GM12891 (cell line): ENCODE data around the gene RFLNA.

ENCODE experiments used
- DNase-seq: peaks from one replicate; pipeline ENCODE4 v3.0.0; 2011; ENCODE audit warnings: low spot score; ENCODE audit not compliant: insufficient read length
- FAIRE-seq: peaks from 2 replicates; lab custom pipeline; 2011; peaks lifted over from hg19 to GRCh38; lab: Jason Lieb, UNC
- PAX5 ChIP-seq: IDR thresholded peaks from 2 replicates; pipeline ENCODE4 v1.6.1; 2011; ENCODE audit warnings: low read length, moderate library complexity, mild to moderate bottlenecking; ENCODE audit not compliant: insufficient read depth, severe bottlenecking
- POLR2A ChIP-seq: IDR thresholded peaks from 2 replicates; pipeline ENCODE4 v1.6.1; 2011; ENCODE audit warnings: low read depth, low read length, control low read depth
- POLR2AphosphoS5 ChIP-seq: IDR thresholded peaks from 2 replicates; pipeline ENCODE4 v1.6.1; 2011; ENCODE audit warnings: low read depth, low read length, control low read depth
- POU2F2 ChIP-seq: IDR thresholded peaks from 2 replicates; pipeline ENCODE4 v1.6.1; 2011; ENCODE audit warnings: low read depth, mild to moderate bottlenecking, control low read depth, low read length, moderate library complexity
- SPI1 ChIP-seq: IDR thresholded peaks from 2 replicates; pipeline ENCODE4 v1.6.1; 2011; ENCODE audit warnings: low read depth, low read length, control low read depth
- TAF1 ChIP-seq: IDR thresholded peaks from 2 replicates; pipeline ENCODE4 v1.6.1; 2011; ENCODE audit warnings: low read depth, low read length, control low read depth

Gene RFLNA

DNA sequence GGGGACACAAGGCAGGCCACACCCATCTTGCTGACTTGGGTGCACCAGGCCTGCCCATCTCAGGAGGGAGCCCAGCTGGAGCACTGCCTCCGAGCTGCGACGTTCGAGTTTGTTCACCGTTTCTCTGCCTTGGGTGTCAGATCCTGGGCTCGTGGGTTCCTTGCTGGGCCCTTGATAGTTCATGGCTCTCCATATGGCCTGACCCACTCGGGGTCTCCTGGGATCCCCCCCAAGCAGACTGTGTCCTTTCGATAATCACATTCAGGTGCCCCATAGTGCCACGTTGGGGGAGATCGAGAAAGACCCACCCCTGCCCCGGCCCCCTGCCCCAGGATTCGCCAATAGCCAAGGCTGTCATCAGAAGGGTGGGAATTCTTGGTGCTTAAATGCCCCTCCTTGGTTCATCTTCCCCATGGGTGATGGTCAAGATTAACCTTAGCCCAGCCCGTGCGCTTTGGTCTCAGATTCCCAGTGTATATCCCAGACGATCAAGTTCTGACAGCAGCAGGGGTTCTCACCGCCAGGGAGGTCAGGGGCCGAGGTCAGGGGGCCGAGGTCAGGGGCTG, 7.4 kb downstream of the RFLNA start:
- FAIRE-seq (no peak), DNase-seq (no peak)
- TF ChIP-seq POLR2A (no peak), POU2F2 (no peak), TAF1 (no peak), SPI1 (no peak), PAX5 (no peak), POLR2AphosphoS5 (no peak)

DNA sequence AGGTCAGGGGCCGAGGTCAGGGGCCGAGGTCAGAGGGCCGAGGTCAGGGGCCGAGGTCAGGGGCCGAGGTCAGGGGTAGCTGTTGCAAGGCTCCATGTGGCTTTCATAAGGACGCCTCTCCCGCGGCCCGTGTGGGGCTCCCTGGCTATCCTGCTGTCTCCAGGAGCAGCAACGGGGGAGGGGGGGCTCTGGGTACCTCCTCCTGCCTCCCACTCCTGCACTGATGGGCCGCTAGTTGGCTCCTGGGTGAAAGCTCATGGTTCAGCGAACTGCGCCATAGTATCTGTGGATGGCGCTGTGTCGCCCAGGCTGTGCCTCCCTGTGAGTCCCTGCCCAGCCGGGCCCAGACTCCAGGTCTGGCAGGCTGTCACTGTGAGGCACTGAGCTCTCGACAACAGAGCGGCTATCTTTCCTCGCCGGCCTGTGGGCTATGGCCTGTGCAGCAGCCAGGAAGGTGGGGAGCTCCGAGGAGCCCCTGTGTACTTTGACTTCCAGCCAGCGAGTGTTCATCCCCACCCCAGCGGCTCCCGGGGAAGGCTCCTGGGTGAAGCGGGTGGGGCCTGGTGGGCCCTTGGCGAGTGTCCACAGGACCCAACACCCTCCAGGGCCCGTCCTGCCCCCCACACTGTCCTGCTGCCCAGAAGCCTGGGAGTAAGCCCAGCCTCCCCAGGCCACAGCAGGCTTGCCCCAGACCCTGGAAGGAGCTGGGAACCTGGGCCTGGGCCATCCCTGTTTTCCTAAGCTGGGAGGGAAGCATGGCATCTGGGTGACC, 8.1 kb downstream of the RFLNA start:
- FAIRE-seq = no peak
- DNase-seq = no peak
- TF ChIP-seq POLR2A (no peak), POLR2AphosphoS5 (no peak), PAX5 (no peak), TAF1 (no peak), POU2F2 (no peak), SPI1 (no peak)

DNA sequence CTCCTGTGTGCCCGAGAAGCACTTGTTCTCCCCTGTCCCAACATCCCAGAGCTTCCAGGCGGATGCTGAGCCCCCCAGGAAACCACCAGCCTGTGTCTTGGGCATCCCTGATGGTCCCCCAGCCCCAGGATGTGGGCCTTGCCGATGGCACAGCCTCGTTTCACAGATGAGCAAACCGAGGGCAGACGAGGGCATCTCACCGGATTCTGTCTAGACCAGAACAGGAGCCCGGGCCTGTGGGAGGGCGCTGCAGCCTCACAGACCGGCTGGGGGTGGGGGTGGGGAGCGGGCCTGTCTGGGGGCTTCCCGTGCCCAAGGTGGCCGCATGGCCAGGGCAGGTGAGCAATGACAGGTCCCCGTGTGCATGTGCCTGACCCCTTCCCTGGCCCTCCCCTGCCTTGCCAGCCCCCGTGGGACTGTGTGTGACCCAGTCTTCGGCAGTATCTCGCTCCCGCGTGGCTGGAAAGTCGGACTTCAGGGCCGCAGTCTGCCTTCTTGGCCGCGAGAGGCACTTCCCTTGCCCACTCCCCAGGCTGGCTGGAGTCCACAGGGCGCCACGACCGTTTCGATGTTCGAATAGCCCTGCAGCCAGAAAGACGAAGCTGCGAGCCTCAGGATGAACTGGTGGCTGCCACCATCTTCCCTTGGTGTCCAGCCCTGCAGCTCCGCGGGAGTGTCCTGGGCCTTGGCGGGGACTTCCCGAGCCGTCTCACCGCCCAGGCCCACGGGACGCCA, 8.9 kb downstream of the RFLNA start:
- TF ChIP-seq SPI1 (no peak), POU2F2 (no peak), TAF1 (no peak), POLR2AphosphoS5 (no peak), POLR2A (no peak), PAX5 (no peak)
- FAIRE-seq = no peak
- DNase-seq = no peak

- FAIRE-seq (no peak), DNase-seq (no peak)
- no peak for TF ChIP-seq TAF1
- TF ChIP-seq SPI1 = no peak
- no peak for TF ChIP-seq POLR2AphosphoS5
Measured at GRCh38 chr12:124304314-124304790, 9.5 kb downstream of the RFLNA start.

GRCh38 chr12:124305136-124305535, 10.2 kb downstream of the RFLNA start:
- TF ChIP-seq POLR2AphosphoS5 (no peak), POU2F2 (no peak), SPI1 (no peak), PAX5 (no peak), POLR2A (no peak), TAF1 (no peak)
- FAIRE-seq = no peak
- DNase-seq = no peak

DNA sequence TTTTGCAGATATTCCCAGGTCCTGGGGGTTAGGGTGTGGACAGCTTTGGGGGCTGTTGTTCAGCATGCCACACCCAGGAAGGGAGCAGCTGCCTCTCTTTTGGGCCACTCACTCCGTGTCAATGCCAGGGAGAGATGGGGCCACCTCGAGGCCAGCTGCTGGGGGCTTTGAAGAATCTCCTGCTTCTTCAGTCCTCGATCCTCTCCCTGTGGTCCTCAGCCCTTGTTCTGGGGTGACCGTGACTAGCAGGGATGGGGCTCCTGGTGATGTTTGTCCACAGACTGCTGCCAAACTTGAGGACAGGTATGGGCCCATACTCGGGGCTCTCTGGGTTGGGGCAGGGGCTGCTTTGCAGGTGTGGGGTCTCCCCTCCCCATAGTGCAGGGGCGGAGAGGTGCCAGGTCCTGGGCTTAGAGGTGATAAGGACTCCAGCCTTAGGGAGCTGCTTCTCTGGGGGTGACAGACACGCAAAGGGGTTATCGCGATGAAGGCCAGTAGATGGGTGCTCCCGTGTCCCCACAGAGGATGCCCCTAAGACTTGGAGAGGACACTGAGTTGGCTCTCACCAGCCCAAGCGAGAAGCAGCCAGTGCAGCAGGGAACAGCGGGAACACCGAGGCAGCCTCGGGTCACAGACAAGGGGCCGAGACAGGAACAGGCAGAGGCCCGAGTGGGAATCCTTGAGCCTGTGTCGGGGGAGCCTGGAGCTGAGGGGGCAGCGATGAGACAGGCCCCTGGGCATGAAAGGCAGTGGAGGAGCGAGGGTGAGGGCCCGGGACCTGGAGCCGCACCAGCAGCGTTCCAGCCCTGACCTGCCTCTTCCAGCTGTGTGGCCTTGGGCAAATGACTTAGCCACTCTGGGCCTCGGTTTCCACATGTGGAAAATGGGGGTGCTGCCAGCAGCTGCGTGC, 11.1 kb downstream of the RFLNA start:
- TF ChIP-seq TAF1 (no peak), POU2F2 (no peak), SPI1 (no peak), PAX5 (no peak), POLR2AphosphoS5 (no peak), POLR2A (no peak)
- FAIRE-seq = no peak
- no peak for DNase-seq

DNA sequence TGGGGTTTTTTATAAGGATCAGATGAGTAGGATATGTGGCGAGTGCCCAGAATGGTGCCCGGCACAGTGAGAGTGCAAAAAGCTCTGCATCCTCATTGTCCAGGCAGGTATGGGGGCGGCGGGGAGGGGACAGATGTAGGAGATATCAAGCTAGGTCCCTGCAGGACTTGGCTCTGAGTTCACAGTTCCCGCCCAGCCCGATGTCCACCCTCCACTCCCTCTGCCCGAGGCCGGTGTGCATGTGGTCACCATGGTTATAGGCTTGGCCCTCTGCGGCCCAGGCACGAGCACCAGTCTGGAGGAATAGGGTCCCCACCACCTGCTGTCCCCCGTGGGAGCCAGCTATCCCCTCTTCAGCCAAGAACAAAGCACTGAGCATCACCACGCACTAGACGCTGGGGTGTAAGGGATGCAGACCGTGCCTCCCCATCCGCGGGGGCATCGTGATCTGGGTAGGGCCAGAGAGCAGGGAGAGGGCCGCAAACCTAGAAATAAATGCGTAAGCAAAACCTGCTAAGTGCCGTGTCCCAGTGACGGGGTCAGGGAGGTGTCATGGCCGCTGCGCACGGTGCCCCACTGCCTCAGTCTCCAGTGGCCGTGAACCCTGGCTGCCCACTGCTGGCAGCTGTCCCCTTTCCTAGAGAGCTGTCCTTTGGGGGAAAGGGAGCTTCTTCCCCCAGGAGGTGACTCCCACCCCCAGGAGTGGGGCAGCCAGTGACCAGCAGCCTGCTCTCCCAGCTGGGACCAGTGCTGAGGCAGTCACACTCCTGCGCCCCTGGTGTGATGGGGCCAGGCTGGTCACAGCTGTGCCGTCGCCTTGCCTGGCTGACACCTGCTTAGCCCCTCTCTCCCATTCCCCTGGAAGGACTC, 12.0 kb downstream of the RFLNA start:
- TF ChIP-seq PAX5 (no peak), POU2F2 (no peak), SPI1 (no peak), POLR2A (no peak), TAF1 (no peak), POLR2AphosphoS5 (no peak)
- FAIRE-seq (no peak), DNase-seq (no peak)

DNA sequence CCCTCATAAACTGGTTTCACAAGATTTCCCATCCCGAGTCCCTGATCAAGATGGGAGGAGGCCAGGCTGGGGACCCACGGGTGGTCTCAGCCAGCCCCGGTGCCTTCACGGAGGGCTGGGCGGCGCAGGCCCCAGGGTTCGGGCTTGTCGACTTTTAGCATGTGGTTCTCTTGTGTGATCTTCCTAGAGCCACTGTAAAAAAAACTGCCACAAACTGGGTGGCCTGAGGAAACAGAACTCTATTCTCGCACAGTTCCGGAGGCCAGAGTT, 12.6 kb downstream of the RFLNA start:
- TF ChIP-seq SPI1 (no peak), POLR2AphosphoS5 (no peak), POU2F2 (no peak), TAF1 (no peak), POLR2A (no peak), PAX5 (no peak)
- DNase-seq (no peak), FAIRE-seq (no peak)
